BE2C (cell line): ENCODE measurements around the gene TMEM144.

ENCODE experiments used
- DNase-seq: peaks from one replicate; pipeline ENCODE4 v3.0.0-alpha.2; 2020
- H3K27me3 ChIP-seq: fragments of 250-450 bp; sonication (Bioruptor Pico); 2 replicates; pipeline ENCODE4 v1.5.1; 2020; ENCODE audit warnings: mild to moderate bottlenecking
- H3K36me3 ChIP-seq: fragments of 250-450 bp; sonication (Bioruptor Pico); 2 replicates; pipeline ENCODE4 v1.5.1; 2020; ENCODE audit warnings: mild to moderate bottlenecking
- H3K4me1 ChIP-seq: fragments of 250-450 bp; sonication (Bioruptor Pico); 2 replicates; pipeline ENCODE4 v1.5.1; 2020
- H3K4me3 ChIP-seq: 2 replicates; pipeline ENCODE4 v1.5.1; 2011; ENCODE audit warnings: low read depth, low read length
- H3K9me3 ChIP-seq: fragments of 250-450 bp; sonication (Bioruptor Pico); 2 replicates; pipeline ENCODE4 v1.5.1; 2020
- CTCF ChIP-seq: IDR thresholded peaks from 2 replicates; pipeline ENCODE4 v1.5.1; 2012; ENCODE audit warnings: mild to moderate bottlenecking, low read depth, low read length

Gene TMEM144

DNA sequence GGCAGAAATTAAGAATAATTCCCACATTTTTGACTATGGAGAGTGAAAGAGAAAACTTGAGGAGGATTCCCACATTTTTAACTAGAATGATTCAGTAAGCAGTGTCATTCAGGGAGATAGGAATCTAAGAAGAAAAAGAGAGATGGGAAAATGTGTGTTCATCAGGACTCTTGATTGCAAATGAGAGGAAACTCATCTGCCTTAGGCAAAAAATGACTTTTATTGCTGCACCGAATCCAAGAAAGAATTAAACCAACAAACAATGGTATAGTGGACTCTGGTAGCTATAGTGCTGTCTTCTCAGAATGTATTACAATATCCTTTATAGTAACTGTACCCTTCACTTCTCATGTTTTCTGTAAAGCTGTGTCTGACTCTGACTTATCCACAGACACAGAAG lies 15.0 kb upstream of the TMEM144 start:
- Histone ChIP-seq H3K4me3 (no peak overlapping the region), H3K9me3 (no peaks in the 10 kb centered on the region), H3K27me3 (peaks cover 10% of the 10 kb centered on the region; the same call in 1 of the 2 replicates), H3K36me3 (no peaks in the 10 kb centered on the region), H3K4me1 (no peaks in the 10 kb centered on the region)
- DNase-seq = no peak
- TF ChIP-seq CTCF = no peak

DNA sequence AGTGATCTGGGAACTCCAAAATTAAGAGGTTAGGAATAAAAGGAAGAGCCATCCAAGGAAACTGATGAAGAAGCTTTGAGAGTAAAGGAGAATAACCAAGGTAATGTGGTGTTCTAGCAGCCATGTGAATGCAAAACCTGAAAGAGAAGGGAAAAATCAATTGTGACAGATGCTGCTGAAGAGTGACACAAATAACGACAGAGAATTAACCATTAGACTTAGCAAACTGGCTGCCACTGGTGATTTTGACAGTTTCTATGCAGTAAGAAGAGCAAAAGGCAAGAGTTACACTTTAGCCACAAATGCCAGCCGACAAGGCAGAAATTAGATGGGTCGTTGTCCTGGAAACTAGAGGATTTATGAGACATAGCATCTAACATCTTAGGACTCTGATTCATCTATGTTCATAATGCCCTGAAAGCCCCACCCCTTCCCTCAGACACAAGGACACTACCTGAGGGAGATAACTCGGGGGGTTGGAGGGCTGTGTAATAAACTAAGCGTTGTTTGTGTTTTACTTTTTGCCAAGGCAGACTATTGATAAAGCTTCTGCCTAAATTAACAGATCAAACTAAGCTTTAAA lies 13.0 kb upstream of the TMEM144 start:
- no peak for DNase-seq
- no peak for TF ChIP-seq CTCF

GRCh38 chr4:158200214-158200613 lies 10.1 kb upstream of the TMEM144 start:
- Histone ChIP-seq H3K9me3 (no peaks in the 10 kb centered on the region), H3K36me3 (no peaks in the 10 kb centered on the region), H3K4me3 (no peak overlapping the region), H3K27me3 (peaks cover 6% of the 10 kb centered on the region; the same call in 1 of the 2 replicates), H3K4me1 (no peaks in the 10 kb centered on the region)
- TF ChIP-seq CTCF = no peak
- no peak for DNase-seq

More for the DNA sequence above, 13.0 kb upstream of the TMEM144 start:
- no peaks in the 10 kb centered on the region for H3K4me1 ChIP-seq
- no peaks in the 10 kb centered on the region for H3K9me3 ChIP-seq
- H3K27me3 ChIP-seq = peaks cover 10% of the 10 kb centered on the region; the same call in 1 of the 2 replicates
- no peaks in the 10 kb centered on the region for H3K36me3 ChIP-seq
- no peak overlapping the region for H3K4me3 ChIP-seq

DNA sequence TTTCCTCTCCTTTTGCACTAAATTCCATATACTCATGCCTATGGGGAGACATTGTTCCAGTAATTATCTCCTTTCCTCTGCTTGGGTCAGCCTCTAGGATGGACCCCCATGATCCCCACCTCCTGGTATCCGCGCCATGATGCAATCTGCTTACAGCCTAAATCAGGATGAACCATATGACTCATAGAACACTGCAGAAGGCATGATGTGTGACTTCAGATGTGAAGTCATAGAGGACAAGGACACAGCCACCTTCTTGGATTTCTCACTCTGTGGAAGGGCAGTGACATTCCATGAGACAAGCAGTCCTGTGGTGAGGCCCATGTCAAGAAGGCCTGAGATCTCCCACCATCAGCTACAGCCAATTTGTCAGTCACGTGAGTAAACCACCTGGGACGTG lies 9.0 kb upstream of the TMEM144 start:
- Histone ChIP-seq H3K9me3 (no peaks in the 10 kb centered on the region), H3K4me3 (no peak overlapping the region), H3K27me3 (peaks cover 6% of the 10 kb centered on the region; the same call in 1 of the 2 replicates), H3K36me3 (no peaks in the 10 kb centered on the region), H3K4me1 (no peaks in the 10 kb centered on the region)
- no peak for TF ChIP-seq CTCF
- no peak for DNase-seq

- Histone ChIP-seq H3K9me3 (no peaks in the 10 kb centered on the region), H3K4me3 (no peak overlapping the region), H3K36me3 (no peaks in the 10 kb centered on the region), H3K4me1 (no peaks in the 10 kb centered on the region), H3K27me3 (peaks cover 6% of the 10 kb centered on the region; the same call in 1 of the 2 replicates)
- TF ChIP-seq CTCF = no peak
- no peak for DNase-seq
Measured at GRCh38 chr4:158201876-158202275, 8.4 kb upstream of the TMEM144 start.

DNA sequence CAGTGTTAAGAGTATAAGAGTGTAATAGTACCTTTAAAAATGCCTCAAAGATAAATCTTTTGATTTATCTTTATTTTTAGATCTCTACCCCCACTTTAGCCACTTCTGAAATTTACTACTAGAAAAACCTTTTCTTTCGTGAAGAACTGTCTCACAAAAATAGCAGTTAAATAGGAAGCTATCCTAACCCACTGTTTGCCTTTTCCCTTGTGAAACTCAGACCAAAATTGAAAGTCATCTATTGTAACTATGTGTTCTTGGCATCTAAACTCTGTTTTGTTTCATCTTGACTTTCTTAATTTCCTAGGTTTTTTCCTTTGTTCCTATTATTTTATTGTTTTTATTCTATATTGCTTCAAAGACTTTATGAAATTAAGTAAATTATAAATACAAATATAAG lies 7.8 kb upstream of the TMEM144 start:
- Histone ChIP-seq H3K36me3 (no peaks in the 10 kb centered on the region), H3K4me1 (no peaks in the 10 kb centered on the region), H3K4me3 (no peak overlapping the region), H3K9me3 (no peaks in the 10 kb centered on the region), H3K27me3 (peaks cover 1% of the 10 kb centered on the region; the same call in 1 of the 2 replicates)
- no peak for DNase-seq
- no peak for TF ChIP-seq CTCF
